GM23338 (cell line): Measurements from ENCODE around the gene SLC35F1.

ENCODE experiments used
- CREB1 ChIP-seq: fragments of 250-450 bp; sonication (Bioruptor Pico); IDR thresholded peaks from 2 replicates; pipeline ENCODE4 v1.5.0; 2020; ENCODE audit warnings: low read depth, mild to moderate bottlenecking, moderate library complexity
- CTCF ChIP-seq, 2 experiments: fragments of 200-600 bp in 1 of 2; sonication (generic) in 1 of 2; conservative IDR thresholded peaks; 2 replicates each; pipeline versions ENCODE4 v1.5.1 to v1.6.1; 2016 to 2017; ENCODE audit warnings: antibody characterized with exemption in 2 of 2, low read depth in 2 of 2, mild to moderate bottlenecking in 2 of 2, moderate library complexity in 1 of 2
- EZH2 ChIP-seq: fragments of 200-600 bp; sonication (generic); IDR thresholded peaks from one replicate; pipeline ENCODE4 v1.8.0; 2017; ENCODE audit warnings: antibody characterized with exemption, mild to moderate bottlenecking, low read depth; ENCODE audit not compliant: unreplicated experiment
- EZH2phosphoT487 ChIP-seq: fragments of 200-600 bp; sonication (generic); IDR thresholded peaks from one replicate; pipeline ENCODE4 v1.8.1; 2018; ENCODE audit warnings: antibody characterized with exemption; ENCODE audit not compliant: unreplicated experiment
- JUNB ChIP-seq: IDR thresholded peaks from one replicate; pipeline ENCODE4 v1.6.1; 2016; ENCODE audit warnings: antibody characterized with exemption; ENCODE audit not compliant: unreplicated experiment
- NANOG ChIP-seq: IDR thresholded peaks from 2 replicates; pipeline ENCODE4 v1.6.1; 2016; ENCODE audit warnings: antibody characterized with exemption, borderline replicate concordance
- POLR2AphosphoS5 ChIP-seq: IDR thresholded peaks from 2 replicates; pipeline ENCODE4 v1.6.1; 2016; ENCODE audit warnings: antibody characterized with exemption, low read depth
- REST ChIP-seq: IDR thresholded peaks from one replicate; pipeline ENCODE4 v1.6.1; 2018; ENCODE audit warnings: antibody characterized with exemption; ENCODE audit not compliant: unreplicated experiment
- STAT1 ChIP-seq: IDR thresholded peaks from one replicate; pipeline ENCODE4 v1.6.1; 2016; ENCODE audit warnings: antibody characterized with exemption; ENCODE audit not compliant: unreplicated experiment
- ZNF114 ChIP-seq: fragments of 250-450 bp; sonication (Bioruptor Pico); IDR thresholded peaks from 2 replicates; pipeline ENCODE4 v1.5.0; 2020; ENCODE audit warnings: mild to moderate bottlenecking, moderate library complexity
- ZNF331 ChIP-seq: fragments of 250-450 bp; sonication (Bioruptor Pico); IDR thresholded peaks from 2 replicates; pipeline ENCODE4 v1.5.0; 2020; ENCODE audit warnings: low read depth, mild to moderate bottlenecking, moderate library complexity
- ZNF462 ChIP-seq: fragments of 250-450 bp; sonication (Bioruptor Pico); IDR thresholded peaks from 2 replicates; pipeline ENCODE4 v1.5.0; 2020; ENCODE audit warnings: mild to moderate bottlenecking, moderate library complexity
- TF ChIP-seq, protein P1 (sequence below): IDR thresholded peaks from 2 replicates; pipeline ENCODE4 v1.6.1; 2016; ENCODE audit warnings: antibody characterized with exemption

- TF ChIP-seq CTCF (conservative IDR thresholded peaks at IDR 0.05; ENCODE audit: low read depth in 2 of 2) = no peak
- no peak for TF ChIP-seq EZH2
- no peak for TF ChIP-seq POLR2AphosphoS5
- TF ChIP-seq CREB1 (CRISPR knock-in tag) = no peak
- TF ChIP-seq EZH2phosphoT487 = no peak
- TF ChIP-seq STAT1 = no peak
- no peak for TF ChIP-seq ZNF331 (CRISPR knock-in tag)
- TF ChIP-seq JUNB = no peak
- TF ChIP-seq ZNF114 = no peak
- TF ChIP-seq REST = no peak
- TF ChIP-seq, protein P1, sequence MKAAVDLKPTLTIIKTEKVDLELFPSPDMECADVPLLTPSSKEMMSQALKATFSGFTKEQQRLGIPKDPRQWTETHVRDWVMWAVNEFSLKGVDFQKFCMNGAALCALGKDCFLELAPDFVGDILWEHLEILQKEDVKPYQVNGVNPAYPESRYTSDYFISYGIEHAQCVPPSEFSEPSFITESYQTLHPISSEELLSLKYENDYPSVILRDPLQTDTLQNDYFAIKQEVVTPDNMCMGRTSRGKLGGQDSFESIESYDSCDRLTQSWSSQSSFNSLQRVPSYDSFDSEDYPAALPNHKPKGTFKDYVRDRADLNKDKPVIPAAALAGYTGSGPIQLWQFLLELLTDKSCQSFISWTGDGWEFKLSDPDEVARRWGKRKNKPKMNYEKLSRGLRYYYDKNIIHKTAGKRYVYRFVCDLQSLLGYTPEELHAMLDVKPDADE = no peak
- no peak for TF ChIP-seq ZNF462 (CRISPR knock-in tag)
- TF ChIP-seq NANOG = no peak
Measured at GRCh38 chr6:118309337-118310093, 402.5 kb downstream of the SLC35F1 start.
